ENCODE results near the gene PRMT7.

The PRMT7 gene

GRCh38 chr16:68396481-68396880 is 85.7 kb downstream of the PRMT7 start:
- no CpG with 5 or more reads among the region's 6 CpGs for WGBS (ENCODE audit: extremely low coverage, insufficient coverage, insufficient read length)

GRCh38 chr16:68397710-68398201 is 86.9 kb downstream of the PRMT7 start:
- Histone ChIP-seq H3K4me2 (ENCODE audit: low read length) (no peak overlapping the region), H4K8ac (ENCODE audit: low read depth, low read length) (no peak overlapping the region), H2BK12ac (ENCODE audit: low read length) (no peak overlapping the region), H3K4me3 (ENCODE audit: low read depth, low read length) (no peak overlapping the region), H3K4me1 (ENCODE audit: control insufficient read depth in 1 of 2, insufficient read depth in 2 of 2, low read length in 2 of 2) (peaks cover 4 to 6% of the 10 kb centered on the region in 2 experiments), H4K91ac (ENCODE audit: low read depth, low read length) (no peak overlapping the region), H3K9ac (ENCODE audit: low read length) (no peak overlapping the region), H3K79me1 (ENCODE audit: low read length) (no peaks in the 10 kb centered on the region), H3K9me3 (ENCODE audit: insufficient read depth, low read depth, low read length) (no peaks in the 10 kb centered on the region), H3K27ac (ENCODE audit: low read depth, low read length) (no peak overlapping the region), H3K23ac (ENCODE audit: low read length) (no peak overlapping the region), H3K14ac (ENCODE audit: low read length) (no peak overlapping the region), H2BK120ac (ENCODE audit: insufficient read depth, low read length, poor library complexity) (no peak overlapping the region), H3K36me3 (ENCODE audit: control insufficient read depth in 1 of 2, insufficient read depth in 2 of 2, low read length in 2 of 2) (no peaks in the 10 kb centered on the region), H2BK5ac (ENCODE audit: low read depth, low read length, poor library complexity) (no peak overlapping the region), H4K12ac (ENCODE audit: low read depth, low read length) (no peak overlapping the region), H3K4ac (ENCODE audit: low read depth, low read length) (no peak overlapping the region), H2AK5ac (ENCODE audit: low read length) (no peak overlapping the region), H3K79me2 (ENCODE audit: control insufficient read depth, insufficient read depth, low read length, poor library complexity) (no peaks in the 10 kb centered on the region), H2AFZ (ENCODE audit: insufficient read depth, low read length, poor library complexity) (no peak overlapping the region), H3K18ac (ENCODE audit: low read length) (no peak overlapping the region), H3K27me3 (ENCODE audit: insufficient read depth, low read length) (no peaks in the 10 kb centered on the region)
- no peak for DNase-seq
- no CpG with 5 or more reads among the region's 6 CpGs for WGBS (ENCODE audit: extremely low coverage, insufficient coverage, insufficient read length)

More at GRCh38 chr16:68396481-68396880, 85.7 kb downstream of the PRMT7 start:
- Histone ChIP-seq H3K27me3 (ENCODE audit: insufficient read depth, low read length) (no peaks in the 10 kb centered on the region), H3K9me3 (ENCODE audit: insufficient read depth, low read depth, low read length) (no peaks in the 10 kb centered on the region), H4K91ac (ENCODE audit: low read depth, low read length) (no peak overlapping the region), H3K4me2 (ENCODE audit: low read length) (no peak overlapping the region), H3K36me3 (ENCODE audit: control insufficient read depth in 1 of 2, insufficient read depth in 2 of 2, low read length in 2 of 2) (no peaks in the 10 kb centered on the region), H4K8ac (ENCODE audit: low read depth, low read length) (no peak overlapping the region), H3K18ac (ENCODE audit: low read length) (no peak overlapping the region), H3K79me2 (ENCODE audit: control insufficient read depth, insufficient read depth, low read length, poor library complexity) (no peaks in the 10 kb centered on the region), H3K14ac (ENCODE audit: low read length) (no peak overlapping the region), H3K4me1 (ENCODE audit: control insufficient read depth in 1 of 2, insufficient read depth in 2 of 2, low read length in 2 of 2) (no peaks in the 10 kb centered on the region), H2BK120ac (ENCODE audit: insufficient read depth, low read length, poor library complexity) (no peak overlapping the region), H3K4me3 (ENCODE audit: low read depth, low read length) (no peak overlapping the region), H3K23ac (ENCODE audit: low read length) (no peak overlapping the region), H2AFZ (ENCODE audit: insufficient read depth, low read length, poor library complexity) (no peak overlapping the region), H2BK5ac (ENCODE audit: low read depth, low read length, poor library complexity) (no peak overlapping the region), H2AK5ac (ENCODE audit: low read length) (no peak overlapping the region), H3K9ac (ENCODE audit: low read length) (no peak overlapping the region), H3K27ac (ENCODE audit: low read depth, low read length) (no peak overlapping the region), H2BK12ac (ENCODE audit: low read length) (no peak overlapping the region), H4K12ac (ENCODE audit: low read depth, low read length) (no peak overlapping the region), H3K79me1 (ENCODE audit: low read length) (no peaks in the 10 kb centered on the region), H3K4ac (ENCODE audit: low read depth, low read length) (no peak overlapping the region)
- DNase-seq: peak in 1 of 2 donors; percentile 59

- Histone ChIP-seq H3K9ac (ENCODE audit: low read length) (no peak overlapping the region), H2BK120ac (ENCODE audit: insufficient read depth, low read length, poor library complexity) (no peak overlapping the region), H3K27ac (ENCODE audit: low read depth, low read length) (no peak overlapping the region), H4K12ac (ENCODE audit: low read depth, low read length) (no peak overlapping the region), H3K18ac (ENCODE audit: low read length) (no peak overlapping the region), H3K4ac (ENCODE audit: low read depth, low read length) (no peak overlapping the region), H3K9me3 (ENCODE audit: insufficient read depth, low read depth, low read length) (no peaks in the 10 kb centered on the region), H3K79me2 (ENCODE audit: control insufficient read depth, insufficient read depth, low read length, poor library complexity) (no peaks in the 10 kb centered on the region), H4K91ac (ENCODE audit: low read depth, low read length) (no peak overlapping the region), H2BK12ac (ENCODE audit: low read length) (no peak overlapping the region), H4K8ac (ENCODE audit: low read depth, low read length) (no peak overlapping the region), H2AK5ac (ENCODE audit: low read length) (no peak overlapping the region), H3K27me3 (ENCODE audit: insufficient read depth, low read length) (no peaks in the 10 kb centered on the region), H2BK5ac (ENCODE audit: low read depth, low read length, poor library complexity) (no peak overlapping the region), H3K4me3 (ENCODE audit: low read depth, low read length) (no peak overlapping the region), H3K4me2 (ENCODE audit: low read length) (no peak overlapping the region), H3K4me1 (ENCODE audit: control insufficient read depth in 1 of 2, insufficient read depth in 2 of 2, low read length in 2 of 2) (peaks cover 5 to 9% of the 10 kb centered on the region in 2 experiments), H3K79me1 (ENCODE audit: low read length) (no peaks in the 10 kb centered on the region), H2AFZ (ENCODE audit: insufficient read depth, low read length, poor library complexity) (no peak overlapping the region), H3K36me3 (ENCODE audit: control insufficient read depth in 1 of 2, insufficient read depth in 2 of 2, low read length in 2 of 2) (no peaks in the 10 kb centered on the region), H3K23ac (ENCODE audit: low read length) (no peak overlapping the region), H3K14ac (ENCODE audit: low read length) (no peak overlapping the region)
- no CpG with 5 or more reads among the region's 3 CpGs for WGBS (ENCODE audit: extremely low coverage, insufficient coverage, insufficient read length)
- DNase-seq: no peak
These were observed 88.6 kb downstream of the PRMT7 start for GRCh38 chr16:68399456-68399855.

GRCh38 chr16:68400083-68400923 is 89.5 kb downstream of the PRMT7 start:
- Histone ChIP-seq H3K4me3 (ENCODE audit: low read depth, low read length) (no peak overlapping the region), H3K79me1 (ENCODE audit: low read length) (no peaks in the 10 kb centered on the region), H3K79me2 (ENCODE audit: control insufficient read depth, insufficient read depth, low read length, poor library complexity) (no peaks in the 10 kb centered on the region), H3K4me1 (ENCODE audit: control insufficient read depth in 1 of 2, insufficient read depth in 2 of 2, low read length in 2 of 2) (peaks cover 5 to 9% of the 10 kb centered on the region in 2 experiments), H2AK5ac (ENCODE audit: low read length) (no peak overlapping the region), H4K12ac (ENCODE audit: low read depth, low read length) (no peak overlapping the region), H2AFZ (ENCODE audit: insufficient read depth, low read length, poor library complexity) (no peak overlapping the region), H3K27ac (ENCODE audit: low read depth, low read length) (no peak overlapping the region), H4K8ac (ENCODE audit: low read depth, low read length) (no peak overlapping the region), H2BK120ac (ENCODE audit: insufficient read depth, low read length, poor library complexity) (no peak overlapping the region), H2BK5ac (ENCODE audit: low read depth, low read length, poor library complexity) (no peak overlapping the region), H3K4ac (ENCODE audit: low read depth, low read length) (no peak overlapping the region), H3K23ac (ENCODE audit: low read length) (no peak overlapping the region), H3K14ac (ENCODE audit: low read length) (no peak overlapping the region), H3K9me3 (ENCODE audit: insufficient read depth, low read depth, low read length) (no peaks in the 10 kb centered on the region), H2BK12ac (ENCODE audit: low read length) (no peak overlapping the region), H3K9ac (ENCODE audit: low read length) (no peak overlapping the region), H3K36me3 (ENCODE audit: control insufficient read depth in 1 of 2, insufficient read depth in 2 of 2, low read length in 2 of 2) (no peaks in the 10 kb centered on the region), H3K4me2 (ENCODE audit: low read length) (no peak overlapping the region), H3K18ac (ENCODE audit: low read length) (no peak overlapping the region), H4K91ac (ENCODE audit: low read depth, low read length) (no peak overlapping the region), H3K27me3 (ENCODE audit: insufficient read depth, low read length) (no peaks in the 10 kb centered on the region)
- DNase-seq: no peak
- WGBS (ENCODE audit: extremely low coverage, insufficient coverage, insufficient read length): no CpG with 5 or more reads among the region's 5 CpGs
